Stomach (tissue), 4 donors: ENCODE results near the gene CD8B2.

Experiments
- CTCF ChIP-seq, 7 experiments: fragments of 450-650 bp in 4 of 7; fragments of 200-600 bp in 3 of 7; sonication (generic) in 3 of 7; IDR thresholded peaks; one replicate each; pipeline ENCODE4 v1.5.1; 2016 to 2019; ENCODE audit warnings: antibody characterized with exemption in 7 of 7, control low read depth in 2 of 7, mild to moderate bottlenecking in 1 of 7
- POLR2A ChIP-seq, 4 donors: fragments of 450-650 bp; IDR thresholded peaks; one replicate each; pipeline ENCODE4 v1.6.1; 2016; ENCODE audit warnings: antibody characterized with exemption in 4 of 4, control low read depth in 2 of 4, mild to moderate bottlenecking in 1 of 4, moderate library complexity in 1 of 4
- POLR2AphosphoS5 ChIP-seq, 3 donors: sonication (generic); formaldehyde crosslinking; IDR thresholded peaks; one replicate each; pipeline ENCODE4 v1.6.1; 2016; ENCODE audit warnings: antibody characterized with exemption in 3 of 3

- TF ChIP-seq POLR2A (IDR thresholded peaks at IDR 0.05), result no peak
- no peak for TF ChIP-seq CTCF (IDR thresholded peaks at IDR 0.05)
- TF ChIP-seq POLR2AphosphoS5 (IDR thresholded peaks at IDR 0.05), result no peak
Observed at GRCh38 chr2:106555053-106555452, 67.9 kb downstream of the CD8B2 start.
